ENCODE results near the gene CDH23. TPM values are rescaled to one million over a fixed set of nuclear protein-coding genes. Genes with fewer than 3 reads are reported as not detected.
A peak's percentile ranks its signal among the peaks of the same experiment; 100 is the strongest.

CDH23 gene
- total and polyA plus RNA-seq, 12 donors: 1.7 to 20.2 (median 7.8) TPM

DNA sequence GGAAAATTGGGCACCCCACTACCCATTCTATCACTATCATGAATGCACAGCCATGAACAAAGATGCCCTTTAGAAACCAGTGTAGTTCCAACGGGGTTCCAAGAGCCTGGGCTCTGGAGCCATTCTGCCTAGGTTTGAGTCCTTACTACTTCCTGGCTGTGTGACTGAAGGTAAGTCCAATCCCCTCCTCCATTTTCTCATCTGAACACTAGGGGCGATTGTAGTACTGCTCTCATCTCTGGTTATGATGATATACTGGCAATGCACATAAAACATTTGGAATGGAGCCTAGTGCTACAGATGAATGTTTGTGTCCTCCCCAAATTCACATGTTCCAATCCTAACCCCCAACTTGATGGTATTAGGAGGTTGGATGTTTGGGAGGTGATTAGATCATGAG, 28.1 kb upstream of the CDH23 start:
- WGBS, 4 donors: 65 to 68% (median 66%) methylated on average over 2 of the region's 2 CpGs
- no peak for DNase-seq
- Histone ChIP-seq H3K4me3 (no peak overlapping the region), H3K36me3 (replicated peaks in 1 of 2) (no peaks in the 10 kb centered on the region), H3K9me3 (replicated peaks in 1 of 3) (no peaks in the 10 kb centered on the region), H3K27ac (no peak overlapping the region), H3K27me3 (no peaks in the 10 kb centered on the region), H3K4me1 (replicated peaks in 1 of 2) (no peaks in the 10 kb centered on the region)
- no peak for TF ChIP-seq POLR2A (IDR thresholded peaks at IDR 0.05)
- TF ChIP-seq, protein P1, sequence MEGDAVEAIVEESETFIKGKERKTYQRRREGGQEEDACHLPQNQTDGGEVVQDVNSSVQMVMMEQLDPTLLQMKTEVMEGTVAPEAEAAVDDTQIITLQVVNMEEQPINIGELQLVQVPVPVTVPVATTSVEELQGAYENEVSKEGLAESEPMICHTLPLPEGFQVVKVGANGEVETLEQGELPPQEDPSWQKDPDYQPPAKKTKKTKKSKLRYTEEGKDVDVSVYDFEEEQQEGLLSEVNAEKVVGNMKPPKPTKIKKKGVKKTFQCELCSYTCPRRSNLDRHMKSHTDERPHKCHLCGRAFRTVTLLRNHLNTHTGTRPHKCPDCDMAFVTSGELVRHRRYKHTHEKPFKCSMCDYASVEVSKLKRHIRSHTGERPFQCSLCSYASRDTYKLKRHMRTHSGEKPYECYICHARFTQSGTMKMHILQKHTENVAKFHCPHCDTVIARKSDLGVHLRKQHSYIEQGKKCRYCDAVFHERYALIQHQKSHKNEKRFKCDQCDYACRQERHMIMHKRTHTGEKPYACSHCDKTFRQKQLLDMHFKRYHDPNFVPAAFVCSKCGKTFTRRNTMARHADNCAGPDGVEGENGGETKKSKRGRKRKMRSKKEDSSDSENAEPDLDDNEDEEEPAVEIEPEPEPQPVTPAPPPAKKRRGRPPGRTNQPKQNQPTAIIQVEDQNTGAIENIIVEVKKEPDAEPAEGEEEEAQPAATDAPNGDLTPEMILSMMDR (IDR thresholded peaks at IDR 0.05): no peak
- intact Hi-C loops (cut with DNase I): no loop called here

DNA sequence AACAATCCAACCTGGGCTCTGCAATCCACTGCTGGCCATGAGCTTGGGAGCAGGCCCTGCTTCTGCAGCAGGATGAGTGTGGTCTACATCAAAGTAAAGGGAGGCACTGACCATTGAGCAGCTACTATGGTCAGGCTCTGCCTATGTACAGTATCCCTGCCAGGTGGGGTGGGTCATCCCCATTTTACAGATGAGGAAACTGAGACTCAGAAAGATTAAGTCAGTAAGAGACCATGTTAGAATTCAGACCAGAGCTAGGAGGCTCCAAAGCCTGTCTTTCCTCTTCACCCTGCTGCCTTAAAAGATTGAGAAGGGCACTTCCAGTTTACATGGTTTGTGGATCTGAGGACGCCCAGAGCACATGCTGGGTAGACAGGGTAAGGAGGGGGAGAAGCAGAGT, 27.1 kb upstream of the CDH23 start:
- Histone ChIP-seq H3K36me3 (replicated peaks in 1 of 2) (no peaks in the 10 kb centered on the region), H3K4me1 (replicated peaks in 1 of 2) (no peaks in the 10 kb centered on the region), H3K27me3 (no peaks in the 10 kb centered on the region), H3K9me3 (replicated peaks in 1 of 3) (no peaks in the 10 kb centered on the region), H3K27ac (no peak overlapping the region), H3K4me3 (no peak overlapping the region)
- TF ChIP-seq, protein P1 (IDR thresholded peaks at IDR 0.05): no peak
- no peak for TF ChIP-seq POLR2A (IDR thresholded peaks at IDR 0.05)
- intact Hi-C loops (cut with DNase I): loop anchor here in 1 of 2 donors (5.0 kb wide), 1 partner anchor 42 kb away; no protein-coding TSS in a partner anchor
- whole genome bisulfite sequencing, 4 donors: 60 to 76% (median 69%) methylated on average over 1 of the region's 1 CpG
- no peak for DNase-seq

DNA sequence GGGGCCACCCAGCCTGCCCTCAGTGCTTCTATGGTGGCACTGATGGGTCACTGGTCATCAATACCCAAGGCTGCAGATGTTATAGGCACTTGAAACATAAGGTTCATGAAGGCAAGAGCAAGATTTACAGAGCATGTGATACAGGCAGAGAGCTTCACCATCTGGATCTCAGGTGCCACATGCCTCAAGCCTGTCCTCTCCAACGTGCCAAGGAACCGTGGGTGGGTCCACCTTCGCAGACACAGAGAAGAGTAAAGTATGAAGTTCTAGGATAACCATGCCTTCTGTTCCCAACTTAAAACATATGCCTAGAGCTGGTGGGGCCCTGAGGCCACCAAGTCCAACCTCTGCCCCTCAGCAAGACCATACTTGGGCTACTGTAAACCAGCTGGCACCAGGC, 26.7 kb upstream of the CDH23 start:
- Histone ChIP-seq H3K4me1 (replicated peaks in 1 of 2) (no peaks in the 10 kb centered on the region), H3K27me3 (no peaks in the 10 kb centered on the region), H3K4me3 (no peak overlapping the region), H3K36me3 (replicated peaks in 1 of 2) (no peaks in the 10 kb centered on the region), H3K9me3 (replicated peaks in 1 of 3) (no peaks in the 10 kb centered on the region), H3K27ac (no peak overlapping the region)
- TF ChIP-seq POLR2A (IDR thresholded peaks at IDR 0.05): no peak
- TF ChIP-seq, protein P1 (IDR thresholded peaks at IDR 0.05): no peak
- DNase-seq: no peak
- intact Hi-C loops (cut with DNase I): loop anchor here in 1 of 2 donors (5.0 kb wide), 1 partner anchor 43 kb away; no protein-coding TSS in a partner anchor
- 82 to 94% (median 92%) methylated on average over 3 of the region's 3 CpGs for WGBS, 4 donors

DNA sequence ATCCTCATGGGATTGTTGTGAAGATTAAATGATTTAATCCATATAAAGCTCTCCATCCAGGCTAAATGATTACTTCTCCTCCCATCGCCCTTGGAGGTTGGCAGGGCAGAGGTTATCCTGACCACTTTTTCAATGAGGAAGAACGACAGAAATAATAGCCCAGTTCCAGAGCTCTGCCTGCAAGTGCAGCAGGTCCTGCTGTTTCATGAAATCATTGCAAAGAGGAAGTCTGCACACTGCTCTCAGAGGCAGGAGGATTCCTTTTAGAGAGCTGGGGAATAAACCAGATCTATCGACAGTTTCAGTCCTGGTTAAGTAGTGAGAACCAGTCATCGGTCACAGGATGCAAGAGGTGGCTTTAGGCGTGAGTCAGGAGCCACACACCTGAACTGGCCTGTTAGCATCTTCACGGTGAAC, 25.0 kb upstream of the CDH23 start:
- TF ChIP-seq, protein P1 (IDR thresholded peaks at IDR 0.05): no peak
- TF ChIP-seq POLR2A (IDR thresholded peaks at IDR 0.05): no peak
- 49 to 58% (median 53%) methylated on average over 6 of the region's 6 CpGs for WGBS, 4 donors
- Histone ChIP-seq H3K27me3 (no peaks in the 10 kb centered on the region), H3K27ac (peak overlapping the region in 1 of 5 donors; percentile 74), H3K4me1 (replicated peaks in 1 of 2) (peaks cover 0 to 5% of the 10 kb centered on the region in 2 donors), H3K4me3 (no peak overlapping the region), H3K9me3 (replicated peaks in 1 of 3) (no peaks in the 10 kb centered on the region), H3K36me3 (replicated peaks in 1 of 2) (no peaks in the 10 kb centered on the region)
- DNase-seq: no peak
- intact Hi-C loops (cut with DNase I): loop anchor here in 1 of 2 donors (5.0 kb wide), 1 partner anchor 44 kb away; no protein-coding TSS in a partner anchor

Data from adrenal gland (tissue), 12 donors.